HG03457 (cell line): ENCODE measurements around the gene CSF3R.

Experiments
- ATAC-seq: cut with Tn5 transposase; IDR thresholded peaks from one replicate; pipeline ENCODE4 v1.9.1; 2021; ENCODE audit warnings: moderate number of reproducible peaks; ENCODE audit not compliant: unreplicated experiment

Gene CSF3R

DNA sequence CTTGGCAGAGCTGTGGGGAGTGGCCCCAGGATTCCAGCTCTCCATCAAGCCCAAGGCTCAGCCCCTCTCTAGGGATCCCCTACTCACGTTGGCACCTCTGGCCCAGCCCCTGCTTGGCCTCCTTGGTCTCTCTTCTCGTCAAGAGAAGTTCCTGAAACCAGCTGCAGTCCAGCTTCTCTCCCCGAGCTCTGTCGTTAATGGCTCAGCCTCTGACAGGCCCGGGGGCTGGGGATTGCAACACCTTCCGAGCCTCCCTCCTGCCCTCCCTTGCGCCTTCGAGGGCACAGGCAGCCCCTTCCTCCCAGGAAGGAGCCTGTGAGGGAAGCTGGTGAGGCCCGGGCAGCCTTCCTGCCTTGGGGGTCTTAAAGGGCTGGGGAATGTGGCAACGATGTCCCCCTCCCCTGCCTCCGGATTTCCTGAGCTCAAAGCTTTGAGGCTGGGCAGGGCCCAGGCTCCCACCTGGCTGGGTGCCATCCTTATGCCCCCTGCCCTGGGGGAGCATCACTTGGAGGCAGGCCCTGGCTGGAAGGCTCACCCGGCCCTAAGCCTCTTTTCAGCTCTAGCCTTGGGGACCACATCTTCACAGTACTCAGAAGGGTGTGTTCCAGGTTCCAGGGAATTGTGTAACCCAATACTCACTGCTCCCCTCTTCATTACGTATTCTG, at the start of gene CSF3R:
CSF3R (minus strand) TSS at position 190 of the 665 bp plus-strand sequence. CDS start 3,417 bp downstream, outside the sequence.
- ATAC-seq, result no peak

GRCh38 chr1:36531833-36532232, 49.1 kb upstream of the CSF3R start:
- ATAC-seq, result no peak

- ATAC-seq, result no peak
Measured at GRCh38 chr1:36530791-36531190, 48.1 kb upstream of the CSF3R start.

DNA sequence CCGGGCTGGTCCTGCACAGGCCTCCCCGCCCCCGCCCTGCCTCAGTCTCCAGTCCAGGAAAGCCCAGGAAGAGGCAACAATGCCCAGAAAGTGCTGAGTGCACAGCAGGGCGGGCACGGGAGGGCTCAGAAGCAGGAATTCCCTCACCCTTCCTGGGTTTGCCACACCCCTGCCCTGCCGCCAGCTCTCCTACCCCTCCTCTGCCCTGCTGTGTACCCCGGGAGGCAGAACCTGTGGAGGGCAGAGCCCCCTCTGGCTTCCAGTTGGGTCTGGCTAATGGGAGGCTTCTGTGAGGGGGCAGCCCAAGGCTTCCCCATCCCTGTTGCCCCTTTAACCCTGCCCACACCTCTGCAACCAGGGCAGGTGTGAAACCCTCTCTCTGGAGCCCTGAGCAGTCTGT, 47.5 kb upstream of the CSF3R start:
- no peak for ATAC-seq

- ATAC-seq, result no peak
Measured at GRCh38 chr1:36529769-36530260, 47.1 kb upstream of the CSF3R start.

GRCh38 chr1:36528361-36529349, 45.9 kb upstream of the CSF3R start:
- ATAC-seq, result no peak

GRCh38 chr1:36525166-36525565, 42.5 kb upstream of the CSF3R start:
- ATAC-seq, result no peak

DNA sequence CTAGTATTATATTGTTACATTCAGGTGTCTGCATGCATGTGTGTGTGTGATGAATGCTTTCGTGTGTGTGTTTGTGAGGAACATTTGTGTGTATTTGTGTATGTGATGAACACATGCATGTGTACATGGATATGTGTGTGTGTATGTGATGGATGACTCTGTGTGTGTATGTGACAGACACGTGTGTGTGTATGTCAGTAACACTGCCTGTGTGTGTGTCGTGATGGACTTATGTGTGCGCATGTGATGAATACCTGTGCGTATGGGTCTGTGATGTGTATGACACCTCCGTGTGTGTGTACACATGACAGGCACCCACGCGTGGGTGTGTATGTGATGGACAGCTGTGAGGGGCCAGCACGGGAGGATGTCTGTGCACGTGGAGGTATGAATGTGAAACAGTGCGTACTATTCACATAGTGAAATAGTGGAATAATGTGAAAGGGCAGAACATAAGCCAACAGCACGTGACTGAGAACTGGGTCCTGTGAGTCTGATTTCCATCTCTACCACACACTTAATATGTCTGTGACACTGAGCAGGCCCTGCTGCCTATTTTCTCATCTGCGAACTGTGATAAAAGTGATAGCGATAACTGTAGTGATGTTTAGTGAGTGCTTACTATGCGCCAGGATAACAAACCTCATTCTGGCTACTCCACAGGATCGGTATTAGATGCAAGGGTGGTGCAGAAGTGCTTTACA, 41.8 kb upstream of the CSF3R start:
- ATAC-seq, result no peak

GRCh38 chr1:36523850-36524249, 41.1 kb upstream of the CSF3R start:
- ATAC-seq, result no peak

DNA sequence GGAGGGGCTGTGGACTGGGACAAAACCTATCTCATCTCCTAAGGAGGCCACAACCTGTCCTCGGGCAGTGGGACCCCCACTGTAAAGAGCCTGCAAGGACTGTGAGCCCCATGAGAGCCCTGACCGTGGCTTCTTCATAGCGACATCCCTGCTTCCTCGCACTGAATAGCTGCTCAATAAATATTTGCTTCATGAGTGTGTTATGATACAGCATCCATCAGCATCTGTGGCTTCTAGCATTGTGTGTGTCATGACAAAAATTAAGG, 40.5 kb upstream of the CSF3R start:
- ATAC-seq, result no peak

- ATAC-seq, result no peak
Measured at GRCh38 chr1:36522461-36523229, 39.9 kb upstream of the CSF3R start.

GRCh38 chr1:36522021-36522420, 39.3 kb upstream of the CSF3R start:
- ATAC-seq, result no peak

GRCh38 chr1:36520771-36521420, 38.2 kb upstream of the CSF3R start:
- ATAC-seq, result no peak

DNA sequence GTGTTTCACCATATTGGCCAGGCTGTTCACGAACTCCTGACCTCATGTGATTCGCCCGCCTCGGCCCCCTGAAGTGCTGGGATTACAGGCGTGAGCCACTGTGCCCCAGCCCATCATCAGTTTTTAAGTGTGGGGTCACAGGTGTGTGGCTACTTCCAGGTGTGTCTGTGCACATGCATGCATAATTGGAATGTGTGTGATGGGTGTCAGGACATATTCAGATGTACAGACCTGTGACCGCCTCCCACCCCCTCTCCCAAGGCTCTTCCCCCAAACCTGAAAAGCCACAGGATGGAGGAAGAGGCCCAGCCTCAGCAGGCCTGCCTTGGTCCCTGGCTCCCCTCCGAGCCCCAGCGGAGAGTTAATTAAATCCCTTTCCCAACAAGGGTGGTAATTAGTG, 37.3 kb upstream of the CSF3R start:
- ATAC-seq, result no peak

DNA sequence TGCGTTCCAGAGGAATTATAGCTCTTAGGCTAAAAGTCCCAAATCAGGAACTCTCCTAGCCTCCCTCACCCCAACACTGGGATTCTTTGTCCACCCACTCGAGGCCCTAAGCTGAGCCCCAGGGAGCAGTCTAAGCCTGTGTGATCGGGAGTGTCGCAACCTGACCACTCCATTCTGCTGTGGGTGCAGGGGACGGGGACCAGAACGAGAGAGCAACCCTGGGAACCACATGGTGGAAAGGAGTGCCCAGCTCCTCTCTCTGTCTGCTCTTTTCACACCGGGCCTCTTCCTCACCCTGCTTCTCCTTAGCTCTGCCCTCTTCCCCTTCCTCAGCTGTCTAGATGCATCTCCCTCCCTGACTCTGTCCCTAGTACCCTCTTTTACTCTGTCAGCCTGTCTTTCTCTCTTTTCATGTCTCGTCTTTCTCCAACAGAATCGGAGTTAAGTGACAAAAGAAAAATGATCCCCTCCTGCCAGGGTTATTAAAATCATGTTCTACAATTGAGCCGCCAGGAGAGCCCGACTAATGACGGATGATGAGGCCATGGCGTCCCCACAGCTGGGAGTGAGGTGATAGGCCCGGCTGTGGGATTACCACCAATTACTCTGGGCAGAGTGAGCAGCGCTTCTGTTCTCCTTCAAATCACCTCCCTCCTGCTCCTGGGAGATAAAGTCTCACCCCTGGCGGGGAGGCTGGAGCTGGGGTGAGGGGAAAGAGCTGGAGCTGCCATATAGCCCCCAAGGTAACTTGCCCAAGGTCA, 34.5 kb upstream of the CSF3R start:
- ATAC-seq, result no peak

- ATAC-seq, result no peak
Measured at GRCh38 chr1:36516372-36517010, 33.8 kb upstream of the CSF3R start.

GRCh38 chr1:36515315-36516138, 32.8 kb upstream of the CSF3R start:
- no peak for ATAC-seq

GRCh38 chr1:36514501-36514900, 31.8 kb upstream of the CSF3R start:
- no peak for ATAC-seq
